CD4-positive, CD25-positive, alpha-beta regulatory T cell (primary cell): ENCODE results near the gene DNAJC5. TPM values are rescaled to one million over a fixed set of nuclear protein-coding genes. Genes with fewer than 3 reads are reported as not detected.
A peak's percentile ranks its signal among the peaks of the same experiment; 100 is the strongest.
"Not testable (repeated sequence)": the region's sequence is repeated elsewhere in the genome, so short reads cannot be mapped to it uniquely, and the experiment has no call there.

Experiments
- ATAC-seq, 2 donors: fragments of 150-1000 bp; cut with Tn5 transposase; one replicate each; pipeline ENCODE4 v1.10.0; 2021; ENCODE audit warnings: low read depth in 2 of 2, moderate number of reproducible peaks in 2 of 2, moderate library complexity in 1 of 2
- DNase-seq, 3 donors: peaks; one replicate each; pipeline versions ENCODE4 v3.0.0 to v3.0.0-alpha.2; 2012 to 2022; ENCODE audit warnings: mixed read lengths in 1 of 3
- H3K27ac ChIP-seq: one replicate; pipeline ENCODE4 v1.7.0; 2013; ENCODE audit warnings: mild to moderate bottlenecking, low read length; ENCODE audit not compliant: insufficient read depth, poor library complexity, severe bottlenecking
- H3K27me3 ChIP-seq: one replicate; pipeline ENCODE4 v1.7.0; 2013; ENCODE audit warnings: low read length; ENCODE audit not compliant: control insufficient read depth, insufficient read depth
- H3K36me3 ChIP-seq: one replicate; pipeline ENCODE4 v1.7.0; 2013; ENCODE audit warnings: mild to moderate bottlenecking, low read length, moderate library complexity; ENCODE audit not compliant: control insufficient read depth, insufficient read depth
- H3K4me1 ChIP-seq: 2 replicates; pipeline ENCODE4 v1.7.0; 2013; ENCODE audit warnings: mild to moderate bottlenecking, low read length; ENCODE audit not compliant: insufficient read depth, control insufficient read depth, poor library complexity, severe bottlenecking
- H3K4me3 ChIP-seq: one replicate; pipeline ENCODE4 v1.7.0; 2013; ENCODE audit warnings: low read depth, mild to moderate bottlenecking, low read length, moderate library complexity
- H3K9me3 ChIP-seq, 2 experiments: 1 replicate in 1 of 2; 2 replicates in 1 of 2; pipeline ENCODE4 v1.7.0; 2013; ENCODE audit warnings: low read length in 2 of 2, mild to moderate bottlenecking in 1 of 2, moderate library complexity in 1 of 2; ENCODE audit not compliant: control insufficient read depth in 2 of 2
- H3K27ac Mint-ChIP-seq, 3 donors: one replicate each; pipeline ENCODE4 v1.8.0; 2020 to 2022; ENCODE audit warnings: mild to moderate bottlenecking in 3 of 3, mixed read lengths in 3 of 3, moderate library complexity in 2 of 3
- H3K27me3 Mint-ChIP-seq: one replicate; pipeline ENCODE4 v1.8.0; 2022; ENCODE audit warnings: mild to moderate bottlenecking, mixed read lengths
- H3K36me3 Mint-ChIP-seq: one replicate; pipeline ENCODE4 v1.8.0; 2020; ENCODE audit warnings: mixed read lengths
- H3K4me1 Mint-ChIP-seq, 4 donors: one replicate each; pipeline ENCODE4 v1.8.0; 2020 to 2022; ENCODE audit warnings: mixed read lengths in 4 of 4, mild to moderate bottlenecking in 1 of 4
- H3K4me3 Mint-ChIP-seq, 4 donors: one replicate each; pipeline ENCODE4 v1.8.0; 2020 to 2022; ENCODE audit warnings: mild to moderate bottlenecking in 4 of 4, mixed read lengths in 4 of 4, moderate library complexity in 3 of 4
- H3K9me3 Mint-ChIP-seq, 7 donors: one replicate each; pipeline ENCODE4 v1.8.0; 2020 to 2022; ENCODE audit warnings: mixed read lengths in 7 of 7, mild to moderate bottlenecking in 3 of 7, moderate library complexity in 2 of 7
- polyA plus RNA-seq, 4 donors: library from polyadenylated mRNA; unstranded; fragments of 300-500 nt; fragmentation: Illumina TruSeq; gene quantifications; one replicate each; pipeline ENCODE4 v1.2.3, GENCODE V29; 2021
- total RNA-seq: library from RNA; stranded (reverse); gene quantifications from one replicate; pipeline ENCODE4 v1.2.3, GENCODE V29; 2022

The DNAJC5 gene
- total and polyA plus RNA-seq, 5 donors from 2014 or later = 5.0 to 34.9 (median 6.1) TPM

GRCh38 chr20:63970714-63971431 lies 75.9 kb downstream of the DNAJC5 start:
- H3K9me3 ChIP-seq = no peaks in the 10 kb centered on the region
- ATAC-seq (no peak), DNase-seq (no peak)
- H3K36me3 ChIP-seq = peaks cover 15% of the 10 kb centered on the region
- H3K9me3 Mint-ChIP-seq = peaks cover 0 to 2% (median 0%) of the 10 kb centered on the region in 7 donors
- no peak overlapping the region for H3K4me3 ChIP-seq
- H3K4me1 ChIP-seq = peaks cover 20% of the 10 kb centered on the region
- H3K27me3 ChIP-seq = no peaks in the 10 kb centered on the region
- no peak overlapping the region for H3K27ac ChIP-seq
- peak overlapping the region in 1 of 3 donors; percentile 53 for H3K27ac Mint-ChIP-seq
- peak overlapping the region; percentile 70 to 93 (median 79) for H3K4me3 Mint-ChIP-seq
- no peaks in the 10 kb centered on the region for H3K27me3 Mint-ChIP-seq
- peaks cover 7% of the 10 kb centered on the region for H3K36me3 Mint-ChIP-seq
- H3K4me1 Mint-ChIP-seq = peaks cover 0 to 32% (median 13%) of the 10 kb centered on the region in 4 donors

- H3K27me3 Mint-ChIP-seq, H3K27ac ChIP-seq, DNase-seq, H3K4me3 ChIP-seq, ATAC-seq, H3K9me3 Mint-ChIP-seq, H3K9me3 ChIP-seq, H3K27me3 ChIP-seq: not testable (repeated sequence)
- peaks cover 0 to 42% (median 19%) of the 10 kb centered on the region in 4 donors for H3K4me1 Mint-ChIP-seq
- H3K4me3 Mint-ChIP-seq = peak overlapping the region in 3 of 4 donors; percentile 82 to 93 (median 83)
- Histone ChIP-seq H3K4me1 (peaks cover 22% of the 10 kb centered on the region), H3K36me3 (peaks cover 15% of the 10 kb centered on the region)
- H3K27ac Mint-ChIP-seq = peak overlapping the region in 1 of 3 donors; percentile 25
- peaks cover 11% of the 10 kb centered on the region for H3K36me3 Mint-ChIP-seq
These were observed 77.0 kb downstream of the DNAJC5 start for GRCh38 chr20:63971960-63972311.

GRCh38 chr20:63972312-63973159 lies 77.6 kb downstream of the DNAJC5 start:
- Histone ChIP-seq H3K4me3 (no peak overlapping the region), H3K27ac (no peak overlapping the region), H3K27me3 (no peaks in the 10 kb centered on the region), H3K36me3 (peaks cover 12% of the 10 kb centered on the region), H3K4me1 (peaks cover 28% of the 10 kb centered on the region), H3K9me3 (no peaks in the 10 kb centered on the region)
- Mint-ChIP-seq H3K9me3 (peaks cover 0 to 2% (median 0%) of the 10 kb centered on the region in 7 donors), H3K27me3 (no peaks in the 10 kb centered on the region), H3K27ac (peak overlapping the region in 2 of 3 donors; percentile 62 to 63), H3K36me3 (peaks cover 11% of the 10 kb centered on the region), H3K4me1 (peaks cover 0 to 48% (median 22%) of the 10 kb centered on the region in 4 donors), H3K4me3 (peak overlapping the region in 3 of 4 donors; percentile 28 to 83 (median 56))
- ATAC-seq (no peak), DNase-seq (no peak)

GRCh38 chr20:63973160-63973479 lies 78.2 kb downstream of the DNAJC5 start:
- no peak overlapping the region for H3K27ac ChIP-seq
- Mint-ChIP-seq H3K36me3 (peaks cover 11% of the 10 kb centered on the region), H3K9me3 (peaks cover 0 to 2% (median 0%) of the 10 kb centered on the region in 7 donors), H3K4me1 (peaks cover 0 to 53% (median 27%) of the 10 kb centered on the region in 4 donors), H3K27ac (peak overlapping the region in 2 of 3 donors; percentile 62 to 82), H3K4me3 (peak overlapping the region in 2 of 4 donors; percentile 56 to 83), H3K27me3 (no peaks in the 10 kb centered on the region)
- H3K27me3 ChIP-seq = no peaks in the 10 kb centered on the region
- no peaks in the 10 kb centered on the region for H3K9me3 ChIP-seq
- DNase-seq = no peak
- no peak for ATAC-seq
- peaks cover 34% of the 10 kb centered on the region for H3K4me1 ChIP-seq
- H3K36me3 ChIP-seq = peaks cover 12% of the 10 kb centered on the region
- H3K4me3 ChIP-seq = no peak overlapping the region

GRCh38 chr20:63973636-63974401 lies 78.9 kb downstream of the DNAJC5 start:
- Mint-ChIP-seq H3K27ac (peak overlapping the region in 2 of 3 donors; percentile 51 to 93), H3K4me1 (peaks cover 0 to 50% (median 27%) of the 10 kb centered on the region in 4 donors), H3K36me3 (peaks cover 11% of the 10 kb centered on the region), H3K9me3 (no peaks in the 10 kb centered on the region), H3K4me3 (peak overlapping the region in 3 of 4 donors; percentile 15 to 83 (median 79)), H3K27me3 (no peaks in the 10 kb centered on the region)
- ATAC-seq = peak; percentile 42 to 46
- peak; percentile 67 to 76 (median 71) for DNase-seq
- Histone ChIP-seq H3K4me1 (peaks cover 37% of the 10 kb centered on the region), H3K36me3 (peaks cover 12% of the 10 kb centered on the region), H3K4me3 (no peak overlapping the region), H3K27me3 (no peaks in the 10 kb centered on the region), H3K9me3 (no peaks in the 10 kb centered on the region), H3K27ac (peak overlapping the region; percentile 17)

- peak overlapping the region in 1 of 3 donors; percentile 71 for H3K27ac Mint-ChIP-seq
- Histone ChIP-seq H3K36me3 (peaks cover 12% of the 10 kb centered on the region), H3K27me3 (no peaks in the 10 kb centered on the region), H3K9me3 (no peaks in the 10 kb centered on the region), H3K4me3 (no peak overlapping the region), H3K4me1 (peaks cover 36% of the 10 kb centered on the region), H3K27ac (no peak overlapping the region)
- H3K9me3 Mint-ChIP-seq = no peaks in the 10 kb centered on the region
- no peak for DNase-seq
- ATAC-seq = no peak
- H3K36me3 Mint-ChIP-seq = peaks cover 11% of the 10 kb centered on the region
- peak overlapping the region in 2 of 4 donors; percentile 68 to 83 for H3K4me3 Mint-ChIP-seq
- H3K4me1 Mint-ChIP-seq = peaks cover 0 to 48% (median 27%) of the 10 kb centered on the region in 4 donors
- H3K27me3 Mint-ChIP-seq = no peaks in the 10 kb centered on the region
These were observed 79.7 kb downstream of the DNAJC5 start for GRCh38 chr20:63974402-63975200.

- peaks cover 12% of the 10 kb centered on the region for H3K36me3 ChIP-seq
- not testable (repeated sequence) for H3K9me3 Mint-ChIP-seq, H3K9me3 ChIP-seq, DNase-seq, H3K4me3 ChIP-seq, H3K27me3 Mint-ChIP-seq, H3K27me3 ChIP-seq, ATAC-seq
- peaks cover 11% of the 10 kb centered on the region for H3K36me3 Mint-ChIP-seq
- peaks cover 6 to 61% (median 38%) of the 10 kb centered on the region in 4 donors for H3K4me1 Mint-ChIP-seq
- H3K4me3 Mint-ChIP-seq = peak overlapping the region; percentile 37 to 81 (median 72)
- H3K27ac ChIP-seq = peak overlapping the region; percentile 14
- H3K27ac Mint-ChIP-seq = peak overlapping the region; percentile 31 to 71 (median 66)
- H3K4me1 ChIP-seq = peaks cover 44% of the 10 kb centered on the region
These were observed 81.6 kb downstream of the DNAJC5 start for GRCh38 chr20:63976511-63976910.
